Activated CD8-positive, alpha-beta memory T cell treated with anti-CD3 and anti-CD28 coated beads, Interleukin-2, amount 10 ng/mL, durations not matched to agents 7 days and 5 days (primary cell): Measurements from ENCODE around the gene KRTAP5-2. TPM values are rescaled to one million over a fixed set of nuclear protein-coding genes. Genes with fewer than 3 reads are reported as not detected.
"Not testable (repeated sequence)": the region's sequence is repeated elsewhere in the genome, so short reads cannot be mapped to it uniquely, and the experiment has no call there.

Source experiments
- ATAC-seq: fragments of 150-1000 bp; cut with Tn5 transposase; one replicate; pipeline ENCODE4 v1.10.0; 2021; ENCODE audit warnings: moderate library complexity
- CTCF ChIA-PET: fragments of 350-600 bp; sonication (Branson Sonifier 250); formaldehyde crosslinking; loops from one replicate; lab custom pipeline; 2021; ENCODE audit warnings: antibody characterized with exemption; lab: Charles Lee
- DNase-seq: peaks from one replicate; pipeline ENCODE4 v3.0.0-alpha.2; 2020
- H3K27ac Mint-ChIP-seq: one replicate; pipeline ENCODE4 v1.8.0; 2021; ENCODE audit warnings: mild to moderate bottlenecking, mixed read lengths
- H3K27me3 Mint-ChIP-seq: one replicate; pipeline ENCODE4 v1.8.0; 2021; ENCODE audit warnings: mixed read lengths
- H3K36me3 Mint-ChIP-seq: one replicate; pipeline ENCODE4 v1.8.0; 2021; ENCODE audit warnings: mild to moderate bottlenecking, mixed read lengths
- H3K4me1 Mint-ChIP-seq: one replicate; pipeline ENCODE4 v1.8.0; 2021; ENCODE audit warnings: mixed read lengths
- H3K4me3 Mint-ChIP-seq: one replicate; pipeline ENCODE4 v1.8.0; 2021; ENCODE audit warnings: mild to moderate bottlenecking, moderate library complexity, mixed read lengths
- H3K9me3 Mint-ChIP-seq: one replicate; pipeline ENCODE4 v1.8.0; 2022; ENCODE audit warnings: low read depth, mixed read lengths
- total RNA-seq, 2 experiments: library from RNA; stranded (reverse); gene quantifications; one replicate each; pipeline ENCODE4 v1.2.3, GENCODE V29; 2021

Gene KRTAP5-2
- not detected for total RNA-seq

GRCh38 chr11:1597994-1598380 is at the start of gene KRTAP5-2:
Gene KRTAP5-2, minus strand, starts transcription at chr11:1598294. Its CDS starts 44 bp downstream, at chr11:1598250.
- DNase-seq = no peak
- Mint-ChIP-seq H3K9me3 (no peaks in the 10 kb centered on the region), H3K27ac (no peak within 1 kb of the TSS), H3K4me3 (no peak within 1 kb of the TSS), H3K27me3 (peaks cover 83% of the 10 kb centered on the region), H3K4me1 (peaks cover 2% of the 10 kb centered on the region), H3K36me3 (no peaks in the 10 kb centered on the region)
- ATAC-seq = no peak
- CTCF ChIA-PET = interaction anchor here (0.7 to 1.3 kb wide), 2 partner anchors 23 to 29 kb away, joined by 3 to 4 read pairs; no protein-coding TSS in a partner anchor

GRCh38 chr11:1646540-1646939 is 48.4 kb upstream of the KRTAP5-2 start:
- not testable (repeated sequence) for H3K9me3 Mint-ChIP-seq, H3K4me3 Mint-ChIP-seq, H3K36me3 Mint-ChIP-seq, H3K27ac Mint-ChIP-seq, ATAC-seq, H3K4me1 Mint-ChIP-seq, DNase-seq
- CTCF ChIA-PET = interaction anchor here (0.7 to 1.4 kb wide), 3 partner anchors 14 to 201 kb away, joined by 3 read pairs; no protein-coding TSS in a partner anchor
- H3K27me3 Mint-ChIP-seq = peaks cover 16% of the 10 kb centered on the region

GRCh38 chr11:1645357-1645821 is 47.3 kb upstream of the KRTAP5-2 start:
- Mint-ChIP-seq H3K4me3 (no peak overlapping the region), H3K27me3 (peaks cover 19% of the 10 kb centered on the region), H3K36me3 (no peaks in the 10 kb centered on the region), H3K9me3 (no peaks in the 10 kb centered on the region), H3K27ac (no peak overlapping the region), H3K4me1 (no peaks in the 10 kb centered on the region)
- DNase-seq (no peak), ATAC-seq (no peak)
- CTCF ChIA-PET = interaction anchor here (1.4 kb wide), 1 partner anchor 13 kb away, joined by 3 read pairs; no protein-coding TSS in a partner anchor

GRCh38 chr11:1644601-1645356 is 46.7 kb upstream of the KRTAP5-2 start:
- Mint-ChIP-seq H3K27me3 (peaks cover 22% of the 10 kb centered on the region), H3K9me3 (no peaks in the 10 kb centered on the region), H3K36me3 (no peaks in the 10 kb centered on the region), H3K4me1 (no peaks in the 10 kb centered on the region), H3K27ac (no peak overlapping the region), H3K4me3 (no peak overlapping the region)
- CTCF ChIA-PET = interaction anchor here (2.0 to 2.9 kb wide), 2 partner anchors 8 to 49 kb away, joined by 9 to 14 read pairs; no protein-coding TSS in a partner anchor
- DNase-seq (no peak), ATAC-seq (no peak)

GRCh38 chr11:1643146-1643690 is 45.1 kb upstream of the KRTAP5-2 start:
- H3K9me3 Mint-ChIP-seq = no peaks in the 10 kb centered on the region
- no peaks in the 10 kb centered on the region for H3K4me1 Mint-ChIP-seq
- no peak overlapping the region for H3K27ac Mint-ChIP-seq
- ATAC-seq (no peak), DNase-seq (no peak)
- peaks cover 27% of the 10 kb centered on the region for H3K27me3 Mint-ChIP-seq
- no peak overlapping the region for H3K4me3 Mint-ChIP-seq
- H3K36me3 Mint-ChIP-seq = no peaks in the 10 kb centered on the region
- CTCF ChIA-PET = interaction anchor here (1.2 to 2.9 kb wide), 3 partner anchors 8 to 50 kb away, joined by 4 to 14 read pairs (median 9); no protein-coding TSS in a partner anchor

GRCh38 chr11:1642288-1643145 is 44.4 kb upstream of the KRTAP5-2 start:
- H3K27ac Mint-ChIP-seq = no peak overlapping the region
- no peaks in the 10 kb centered on the region for H3K9me3 Mint-ChIP-seq

GRCh38 chr11:1641096-1641495 is 43.0 kb upstream of the KRTAP5-2 start:
- Mint-ChIP-seq H3K27me3 (peaks cover 20% of the 10 kb centered on the region), H3K36me3 (no peaks in the 10 kb centered on the region), H3K9me3 (no peaks in the 10 kb centered on the region), H3K27ac (no peak overlapping the region), H3K4me3 (no peak overlapping the region), H3K4me1 (no peaks in the 10 kb centered on the region)
- DNase-seq (no peak), ATAC-seq (no peak)
- CTCF ChIA-PET = interaction anchor here (0.7 to 4.7 kb wide), 3 partner anchors 12 to 192 kb away, joined by 4 to 36 read pairs (median 5); no protein-coding TSS in a partner anchor

More at GRCh38 chr11:1642288-1643145, 44.4 kb upstream of the KRTAP5-2 start:
- no peak for ATAC-seq
- Mint-ChIP-seq H3K27me3 (peaks cover 25% of the 10 kb centered on the region), H3K4me3 (no peak overlapping the region), H3K4me1 (no peaks in the 10 kb centered on the region), H3K36me3 (no peaks in the 10 kb centered on the region)
- CTCF ChIA-PET = interaction anchor here (1.2 to 2.9 kb wide), 3 partner anchors 9 to 51 kb away, joined by 4 to 14 read pairs (median 9); no protein-coding TSS in a partner anchor
- DNase-seq = no peak

GRCh38 chr11:1640076-1640946 is 42.2 kb upstream of the KRTAP5-2 start:
- DNase-seq = no peak
- CTCF ChIA-PET = interaction anchor here (0.9 to 4.7 kb wide), 7 partner anchors 8 to 511 kb away, joined by 3 to 36 read pairs (median 4); no protein-coding TSS in a partner anchor
- H3K27me3 Mint-ChIP-seq = peaks cover 14% of the 10 kb centered on the region
- H3K4me1 Mint-ChIP-seq = no peaks in the 10 kb centered on the region
- no peak overlapping the region for H3K27ac Mint-ChIP-seq
- H3K4me3 Mint-ChIP-seq = no peak overlapping the region
- no peaks in the 10 kb centered on the region for H3K9me3 Mint-ChIP-seq
- ATAC-seq = no peak
- no peaks in the 10 kb centered on the region for H3K36me3 Mint-ChIP-seq

- H3K27me3 Mint-ChIP-seq = peaks cover 17% of the 10 kb centered on the region
- no peaks in the 10 kb centered on the region for H3K4me1 Mint-ChIP-seq
- no peaks in the 10 kb centered on the region for H3K36me3 Mint-ChIP-seq
- no peaks in the 10 kb centered on the region for H3K9me3 Mint-ChIP-seq
- CTCF ChIA-PET = interaction anchor here (0.9 to 4.7 kb wide), 7 partner anchors 9 to 512 kb away, joined by 3 to 36 read pairs (median 4); no protein-coding TSS in a partner anchor
- H3K4me3 Mint-ChIP-seq = no peak overlapping the region
- H3K27ac Mint-ChIP-seq = no peak overlapping the region
- DNase-seq (no peak), ATAC-seq (no peak)
These were observed 41.6 kb upstream of the KRTAP5-2 start for GRCh38 chr11:1639666-1640065.

GRCh38 chr11:1639102-1639620 is 41.1 kb upstream of the KRTAP5-2 start:
- Mint-ChIP-seq H3K4me1 (no peaks in the 10 kb centered on the region), H3K4me3 (no peak overlapping the region), H3K27ac (no peak overlapping the region), H3K27me3 (peaks cover 17% of the 10 kb centered on the region), H3K36me3 (no peaks in the 10 kb centered on the region), H3K9me3 (no peaks in the 10 kb centered on the region)
- DNase-seq (no peak), ATAC-seq (no peak)
- CTCF ChIA-PET = interaction anchor here (0.9 to 4.7 kb wide), 8 partner anchors 9 to 512 kb away, joined by 3 to 36 read pairs (median 4); no protein-coding TSS in a partner anchor

- Mint-ChIP-seq H3K27me3 (peaks cover 19% of the 10 kb centered on the region), H3K4me1 (no peaks in the 10 kb centered on the region), H3K36me3 (no peaks in the 10 kb centered on the region), H3K4me3 (no peak overlapping the region), H3K27ac (no peak overlapping the region), H3K9me3 (no peaks in the 10 kb centered on the region)
- no peak for ATAC-seq
- CTCF ChIA-PET = interaction anchor here (2.2 to 4.7 kb wide), 2 partner anchors 10 to 15 kb away, joined by 6 to 36 read pairs; no protein-coding TSS in a partner anchor
- DNase-seq = no peak
These were observed 40.2 kb upstream of the KRTAP5-2 start for GRCh38 chr11:1638344-1638743.
